NCI-H2227 treated with DMSO at 0.1 percent for 48 hours (cell line): ENCODE results near the gene SIRT3.
A peak's percentile ranks its signal among the peaks of the same experiment; 100 is the strongest.
"Not testable (repeated sequence)": the region's sequence is repeated elsewhere in the genome, so short reads cannot be mapped to it uniquely, and the experiment has no call there.

ENCODE experiments used
- DNase-seq: peaks from one replicate; lab custom pipeline; 2025; lab: John Stamatoyannopoulos, UW

Gene SIRT3

GRCh38 chr11:240315-240714, 4.2 kb upstream of the SIRT3 start:
- DNase-seq: no peak

DNA sequence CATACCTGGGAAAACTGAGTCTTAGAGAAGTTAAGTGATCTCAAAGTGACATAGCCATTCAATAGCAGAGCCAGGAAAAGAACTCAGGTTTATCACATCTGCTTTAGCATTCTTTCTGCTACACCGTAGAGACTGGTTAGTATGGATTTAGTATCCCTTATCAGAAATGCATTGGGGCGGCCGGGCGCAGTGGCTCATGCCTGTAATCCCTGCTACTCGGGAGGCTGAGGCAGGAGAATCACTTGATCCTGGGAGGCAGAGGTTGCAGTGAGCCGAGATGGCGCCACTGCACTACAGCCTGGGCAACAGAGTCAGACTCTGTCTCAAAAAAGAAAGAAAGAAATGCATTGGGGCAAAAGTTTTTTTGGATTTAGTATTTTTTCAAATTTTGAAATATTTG, 2.2 kb upstream of the SIRT3 start:
- DNase-seq: not testable (repeated sequence)

- peak; percentile 86 for DNase-seq
These were observed 929 bp upstream of the SIRT3 start, which contains the start of gene PSMD13 for GRCh38 chr11:236774-237767. Gene PSMD13, plus strand, starts transcription at chr11:236976. Its CDS starts 74 bp downstream, at chr11:237050.

GRCh38 chr11:235609-235996, 539 bp downstream of the SIRT3 start:
- no peak for DNase-seq

DNA sequence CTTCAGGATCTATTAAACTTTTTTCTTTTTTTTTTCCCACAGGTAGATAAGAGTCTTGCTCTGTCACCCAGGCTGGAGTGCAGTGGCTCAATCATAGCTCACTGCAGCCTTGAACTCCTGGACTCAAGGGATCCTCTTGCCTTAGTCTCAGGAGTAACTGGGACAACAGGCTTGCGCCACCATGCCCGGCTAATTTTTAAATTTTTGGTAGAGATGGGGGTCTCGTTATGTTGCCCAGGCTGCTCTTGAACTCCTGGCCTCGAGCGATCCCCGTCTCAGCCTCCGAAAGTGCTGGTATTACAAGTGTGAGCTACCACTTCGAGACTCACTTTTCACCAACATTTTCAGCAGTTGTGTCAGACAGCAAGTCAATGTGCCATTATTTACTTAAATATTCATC, 962 bp downstream of the SIRT3 start:
- no peak for DNase-seq

DNA sequence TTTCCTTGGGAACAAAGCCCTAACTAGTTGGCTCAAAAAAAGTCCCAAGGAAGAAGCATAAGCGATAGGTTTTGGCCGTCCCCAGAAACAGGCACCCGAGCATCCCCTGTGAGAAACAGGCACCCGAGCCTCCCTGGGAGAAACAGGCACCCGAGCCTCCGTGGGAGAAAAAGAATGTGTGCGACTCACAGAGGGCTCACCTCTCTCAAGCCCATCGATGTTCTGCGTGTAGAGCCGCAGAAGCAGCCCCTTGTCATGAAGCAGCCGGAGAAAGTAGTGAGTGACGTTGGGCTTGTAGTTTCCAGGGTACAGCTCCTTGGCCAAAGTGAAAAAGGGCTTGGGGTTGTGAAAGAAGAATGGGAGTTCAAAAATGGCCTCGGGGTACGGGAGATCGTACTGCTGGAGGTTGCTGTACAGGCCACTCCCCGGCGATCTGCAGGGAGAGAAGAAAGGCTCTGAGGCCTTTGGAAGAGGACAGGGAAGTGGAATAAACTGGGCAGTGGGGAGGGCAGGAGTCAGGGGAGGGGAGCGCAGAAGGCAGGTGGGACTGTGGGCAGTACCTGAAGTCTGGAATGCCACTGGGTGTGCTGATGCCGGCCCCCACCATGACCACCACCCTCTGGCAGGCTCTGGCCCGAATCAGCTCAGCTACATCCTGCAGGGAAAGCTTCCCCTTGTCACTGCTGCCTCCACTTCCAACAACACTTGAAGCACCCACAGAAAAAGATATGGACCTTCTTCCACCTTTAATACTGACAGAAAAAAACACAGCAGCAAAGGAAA, 3.2 kb downstream of the SIRT3 start:
- no peak for DNase-seq

DNA sequence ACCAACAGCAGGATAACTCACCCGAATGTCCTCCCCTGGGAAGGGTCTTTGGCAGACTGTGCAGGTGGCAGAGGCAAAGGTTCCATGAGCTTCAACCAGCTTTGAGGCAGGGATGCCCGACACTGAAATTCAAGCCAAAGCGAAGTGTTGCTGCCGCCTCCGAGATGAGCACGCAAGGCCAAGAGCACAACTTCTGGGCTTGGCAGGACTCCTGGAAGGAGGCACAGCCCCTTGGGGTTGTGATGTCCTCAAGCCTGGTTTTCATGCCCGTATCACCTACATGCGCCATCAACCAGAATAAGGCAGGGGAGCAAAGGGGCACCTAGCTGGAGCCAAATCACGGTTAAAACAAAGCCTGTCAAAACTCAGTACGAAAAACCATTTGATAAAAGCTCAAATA, 5.7 kb downstream of the SIRT3 start:
- no peak for DNase-seq

DNA sequence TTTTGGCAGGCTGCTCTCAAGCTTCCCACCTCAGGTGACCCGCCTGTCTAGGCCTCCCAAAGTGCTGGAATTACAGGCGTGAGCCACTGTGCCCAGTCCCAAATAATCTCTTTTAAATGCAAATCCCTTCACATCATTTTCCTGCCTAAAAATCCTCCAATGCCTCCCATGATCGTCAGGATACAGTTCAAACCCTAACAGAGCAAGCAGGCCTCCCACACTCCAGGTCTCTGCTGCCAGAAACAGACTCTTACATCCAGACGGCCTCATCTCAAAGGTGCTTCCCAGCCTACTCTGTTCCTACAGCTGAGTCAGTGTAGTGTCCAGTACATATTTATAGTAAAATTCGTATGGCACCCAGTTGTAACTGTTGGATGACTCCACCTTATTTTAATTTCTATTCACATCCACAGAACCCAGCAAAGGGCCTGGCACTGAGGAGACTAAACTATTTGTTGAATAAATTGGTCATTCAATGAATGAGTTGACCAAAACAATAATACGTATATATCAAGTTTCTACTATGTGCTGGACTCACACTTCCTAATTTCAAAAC, 8.2 kb downstream of the SIRT3 start:
- no peak for DNase-seq

- no peak for DNase-seq
These were observed 10.2 kb downstream of the SIRT3 start for GRCh38 chr11:225734-226453.

- DNase-seq: no peak
These were observed 11.7 kb downstream of the SIRT3 start for GRCh38 chr11:224424-224823.

DNA sequence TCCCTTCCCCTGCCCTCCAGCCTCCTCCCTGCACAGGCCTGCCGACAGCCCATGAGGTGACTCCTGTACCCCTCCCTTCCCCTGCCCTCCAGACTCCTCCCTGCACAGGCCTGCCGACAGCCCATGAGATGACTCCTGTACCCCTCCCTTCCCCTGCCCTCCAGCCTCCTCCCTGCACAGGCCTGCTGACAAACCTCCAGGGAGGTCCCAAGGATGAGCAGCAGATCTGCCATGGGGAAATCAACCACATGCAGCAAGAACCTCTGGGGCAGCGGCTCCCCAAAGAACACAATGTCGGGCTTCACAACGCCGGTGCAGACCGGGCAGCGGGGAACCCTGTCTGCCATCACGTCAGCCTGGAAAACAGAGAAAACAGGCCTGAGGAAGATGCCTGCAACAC, 12.3 kb downstream of the SIRT3 start:
- no peak for DNase-seq

DNA sequence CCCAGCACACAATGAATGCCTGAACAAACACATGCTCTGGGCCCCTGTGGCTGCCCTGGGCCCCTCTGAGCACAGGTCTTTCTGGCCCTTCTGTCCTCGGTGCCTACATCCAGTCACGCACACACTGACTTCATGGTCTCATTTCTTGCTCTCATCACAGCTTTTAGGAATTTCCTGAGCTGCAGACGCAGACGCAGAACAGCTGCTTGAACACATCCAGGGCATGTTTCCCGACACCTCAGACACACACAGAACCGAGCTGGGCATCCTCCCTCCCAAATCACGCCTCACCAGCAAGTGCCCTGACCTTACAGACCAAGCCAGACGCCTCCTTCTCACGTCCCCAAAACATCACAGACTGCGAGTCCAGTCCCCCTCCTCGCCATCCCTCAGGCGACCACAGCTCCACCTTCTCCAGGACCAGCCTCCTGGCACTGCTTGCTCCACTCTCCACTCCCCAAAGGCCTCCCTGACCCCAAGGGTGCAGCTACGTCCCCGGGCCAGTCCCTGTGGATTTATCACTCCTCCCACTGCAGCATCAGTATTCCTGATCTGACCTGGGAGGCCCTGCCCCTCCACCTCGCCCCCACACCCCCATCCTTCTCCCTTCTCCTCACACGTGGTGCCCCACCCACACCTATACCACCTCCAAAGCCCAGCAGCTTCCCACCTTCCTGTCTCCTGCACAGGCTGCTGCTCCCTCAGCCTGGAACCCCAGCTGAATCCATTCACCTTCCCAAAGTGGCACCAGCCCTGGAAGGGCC, 12.9 kb downstream of the SIRT3 start:
- DNase-seq: no peak

DNA sequence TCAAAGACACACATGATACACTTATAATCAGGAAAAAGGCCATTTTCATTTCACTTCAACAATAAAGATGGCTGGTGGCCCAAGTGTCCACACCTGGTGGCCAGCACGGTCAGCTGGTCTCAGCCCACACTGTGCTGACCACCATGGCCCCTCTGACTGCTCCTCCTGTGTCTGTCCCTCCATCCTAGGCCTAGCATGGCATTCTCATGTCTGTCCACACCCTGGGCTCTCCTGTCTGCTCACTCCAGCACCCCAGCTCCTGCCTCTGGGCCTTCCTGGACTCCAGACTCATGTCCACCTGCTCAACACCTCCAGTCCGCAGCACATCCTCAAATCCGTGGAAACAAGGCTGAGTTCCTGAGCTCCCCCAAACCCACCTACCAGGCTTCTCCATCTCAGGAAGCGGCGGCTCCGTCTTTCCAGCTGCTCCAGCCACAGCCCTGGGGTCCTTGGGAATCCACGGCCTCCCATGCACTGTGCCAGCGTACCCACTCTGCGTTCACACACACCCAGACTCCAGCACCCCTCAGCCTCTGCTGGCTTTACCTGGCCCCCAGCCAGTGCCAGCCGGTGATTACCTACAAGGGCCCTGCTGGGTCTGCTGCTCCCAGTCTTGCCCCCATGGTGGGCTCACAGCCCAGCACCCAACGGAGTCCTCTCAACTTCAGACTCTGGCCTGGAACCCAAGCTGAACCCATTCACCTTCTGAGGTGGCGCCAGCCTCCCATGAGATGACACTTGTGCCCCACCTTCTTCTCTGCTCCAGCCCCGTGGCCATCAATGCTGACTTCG, 13.9 kb downstream of the SIRT3 start:
- DNase-seq: no peak

GRCh38 chr11:221539-221938, 14.6 kb downstream of the SIRT3 start:
- no peak for DNase-seq

- DNase-seq: not testable (repeated sequence)
These were observed 15.4 kb downstream of the SIRT3 start for GRCh38 chr11:220641-221215.

DNA sequence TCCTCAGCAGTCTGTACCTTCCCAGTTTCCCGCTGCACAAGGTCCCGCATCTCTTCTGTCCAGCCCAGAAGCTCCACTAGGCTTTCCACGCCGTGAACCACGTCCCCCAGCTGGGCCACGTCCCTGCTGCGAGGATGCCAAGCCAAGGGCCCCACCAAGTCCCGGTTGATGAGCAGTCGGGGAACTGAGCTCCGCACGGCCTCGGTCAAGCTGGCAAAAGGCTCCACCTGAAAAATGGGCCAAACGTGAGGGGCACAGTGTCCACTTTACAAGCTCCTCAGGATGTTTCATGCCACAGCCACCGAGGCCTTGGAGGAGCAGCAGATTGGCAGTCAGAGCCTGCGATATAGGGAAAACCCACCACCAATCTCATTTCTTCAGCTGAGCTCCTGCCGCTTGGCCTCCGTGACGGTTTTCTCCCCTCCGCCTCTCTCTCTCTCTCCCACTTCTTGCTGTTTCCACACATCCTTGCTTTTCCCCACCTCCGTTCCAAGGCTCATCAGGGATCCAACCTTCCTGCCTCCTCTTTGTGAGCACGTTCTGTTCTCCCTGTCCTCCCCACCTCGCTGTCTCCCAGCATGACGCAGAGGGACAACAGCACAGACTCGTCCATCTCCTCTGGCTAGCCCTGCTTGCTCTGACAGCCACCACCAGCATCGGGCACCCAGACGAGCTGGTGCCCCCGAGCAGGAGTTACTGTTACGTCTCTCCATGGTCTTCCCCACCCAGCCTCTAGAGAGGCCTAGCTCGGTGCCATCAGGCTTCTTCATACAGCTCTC, 17.1 kb downstream of the SIRT3 start:
- DNase-seq: no peak

DNA sequence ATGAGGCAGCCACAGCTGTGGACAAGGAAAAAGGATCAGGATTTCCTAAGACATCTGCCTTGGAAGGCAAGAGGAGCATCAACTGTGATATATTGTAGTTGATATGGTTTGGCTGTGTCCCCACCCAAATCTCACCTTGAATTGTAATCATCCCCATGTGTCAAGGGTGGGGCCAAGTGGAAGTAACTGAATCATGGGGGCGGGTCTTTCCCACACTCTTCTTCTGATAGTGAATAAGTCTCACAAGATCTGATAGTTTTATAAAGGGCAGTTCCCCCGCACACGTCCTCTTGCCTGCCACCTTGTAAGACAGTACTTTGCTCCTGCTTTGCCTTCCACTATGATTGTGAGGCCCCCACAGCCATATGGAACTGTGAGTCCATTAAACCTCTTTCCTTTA, 18.4 kb downstream of the SIRT3 start:
- no peak for DNase-seq

DNA sequence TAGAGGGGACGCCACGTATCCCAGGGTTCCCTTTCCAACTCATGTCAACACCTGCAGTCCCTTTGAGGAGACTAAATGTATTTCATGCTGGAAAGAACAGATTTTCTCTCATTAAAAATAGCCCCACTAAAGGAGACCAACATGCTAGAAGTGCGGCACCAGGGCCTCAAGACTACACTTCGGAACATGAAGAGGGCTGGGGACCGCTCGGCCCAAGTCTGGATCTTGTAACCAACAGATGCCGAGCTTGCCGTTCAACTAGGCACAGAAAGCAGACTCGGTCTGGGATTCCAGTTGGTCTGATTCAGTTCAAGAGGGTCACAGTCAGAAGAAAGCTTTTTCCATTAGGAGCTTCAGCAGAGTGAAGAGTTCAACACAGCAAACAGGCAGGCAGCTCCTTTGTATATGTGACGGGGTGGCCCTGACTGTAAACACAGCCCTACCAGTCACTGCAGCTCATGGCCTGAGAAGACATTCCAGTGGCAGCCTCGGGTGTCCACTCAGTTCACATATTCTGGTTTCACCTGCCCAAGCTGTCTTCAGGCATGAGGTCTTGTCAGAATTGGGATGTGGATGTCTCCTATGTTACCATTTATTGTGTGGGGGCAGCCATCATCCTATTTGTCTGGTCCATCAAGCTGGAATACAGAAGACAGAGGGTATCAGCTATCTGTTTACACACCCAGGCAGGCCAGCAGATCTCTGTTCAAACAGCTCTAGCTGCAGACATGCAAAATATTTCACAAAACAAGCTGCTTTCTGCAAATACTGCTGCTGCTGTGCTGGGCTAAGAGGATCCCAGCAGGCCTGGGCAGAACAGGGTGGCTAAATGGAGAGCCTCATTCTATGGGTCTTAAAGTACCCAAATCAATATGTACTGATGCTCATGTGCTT, 19.8 kb downstream of the SIRT3 start:
- DNase-seq: no peak
